Measurements from ENCODE around the gene AACS.
"Not testable (repeated sequence)": the region's sequence is repeated elsewhere in the genome, so short reads cannot be mapped to it uniquely, and the experiment has no call there.

Gene AACS

GRCh38 chr12:125065021-125065918 is at the start of gene AACS:
TSS of gene AACS (plus strand) at chr12:125065435. CDS start at chr12:125065585, 150 bp downstream.
- Mint-ChIP-seq H3K36me3 (ENCODE audit: low read depth) (peaks cover 1% of the 10 kb centered on the region), H3K4me3 (peak within 1 kb of the TSS; percentile 78), H3K4me1 (peaks cover 11% of the 10 kb centered on the region), H3K27me3 (peaks cover 11% of the 10 kb centered on the region), H3K27ac (peak within 1 kb of the TSS; percentile 71), H3K9me3 (no peaks in the 10 kb centered on the region)
- peak; percentile 80 for DNase-seq
- ATAC-seq, result peak; percentile 95

- Mint-ChIP-seq H3K4me1 (no peaks in the 10 kb centered on the region), H3K27ac (no peak overlapping the region), H3K4me3 (no peak overlapping the region), H3K9me3 (no peaks in the 10 kb centered on the region), H3K36me3 (ENCODE audit: low read depth) (peaks cover 31% of the 10 kb centered on the region), H3K27me3 (no peaks in the 10 kb centered on the region)
- ATAC-seq, result no peak
- DNase-seq, result no peak
These were observed 49.4 kb upstream of the AACS start for GRCh38 chr12:125015680-125016310.

GRCh38 chr12:125017801-125018200 is 47.4 kb upstream of the AACS start:
- Mint-ChIP-seq H3K4me3 (no peak overlapping the region), H3K27ac (no peak overlapping the region), H3K9me3 (no peaks in the 10 kb centered on the region), H3K4me1 (no peaks in the 10 kb centered on the region), H3K27me3 (no peaks in the 10 kb centered on the region), H3K36me3 (ENCODE audit: low read depth) (peaks cover 41% of the 10 kb centered on the region)
- no peak for ATAC-seq
- no peak for DNase-seq

- H3K4me3 Mint-ChIP-seq, result no peak overlapping the region
- no peak overlapping the region for H3K27ac Mint-ChIP-seq
- H3K36me3 Mint-ChIP-seq (ENCODE audit: low read depth), result peaks cover 41% of the 10 kb centered on the region
- H3K27me3 Mint-ChIP-seq, result no peaks in the 10 kb centered on the region
- H3K9me3 Mint-ChIP-seq, result no peaks in the 10 kb centered on the region
- H3K4me1 Mint-ChIP-seq, result no peaks in the 10 kb centered on the region
- DNase-seq (no peak), ATAC-seq (no peak)
These were observed 46.9 kb upstream of the AACS start for GRCh38 chr12:125018356-125018755.

- H3K36me3 Mint-ChIP-seq (ENCODE audit: low read depth), result peaks cover 43% of the 10 kb centered on the region
- H3K27ac Mint-ChIP-seq, result no peak overlapping the region
These were observed 44.1 kb upstream of the AACS start for GRCh38 chr12:125021096-125021495.

GRCh38 chr12:125021771-125022170 is 43.5 kb upstream of the AACS start:
- H3K36me3 Mint-ChIP-seq (ENCODE audit: low read depth), result peaks cover 42% of the 10 kb centered on the region
- H3K9me3 Mint-ChIP-seq, result no peaks in the 10 kb centered on the region
- no peak overlapping the region for H3K4me3 Mint-ChIP-seq
- no peaks in the 10 kb centered on the region for H3K27me3 Mint-ChIP-seq
- H3K27ac Mint-ChIP-seq, result no peak overlapping the region
- DNase-seq, result no peak
- ATAC-seq, result no peak
- no peaks in the 10 kb centered on the region for H3K4me1 Mint-ChIP-seq

More at GRCh38 chr12:125021096-125021495, 44.1 kb upstream of the AACS start:
- Mint-ChIP-seq H3K4me3 (no peak overlapping the region), H3K9me3 (no peaks in the 10 kb centered on the region), H3K4me1 (no peaks in the 10 kb centered on the region), H3K27me3 (no peaks in the 10 kb centered on the region)
- DNase-seq, result no peak
- no peak for ATAC-seq

- Mint-ChIP-seq H3K27me3 (no peaks in the 10 kb centered on the region), H3K27ac (no peak overlapping the region), H3K4me1 (no peaks in the 10 kb centered on the region), H3K36me3 (ENCODE audit: low read depth) (peaks cover 44% of the 10 kb centered on the region), H3K9me3 (no peaks in the 10 kb centered on the region), H3K4me3 (no peak overlapping the region)
- DNase-seq (no peak), ATAC-seq (no peak)
These were observed 42.2 kb upstream of the AACS start for GRCh38 chr12:125023065-125023464.

GRCh38 chr12:125024949-125025563 is 40.2 kb upstream of the AACS start:
- ATAC-seq (no peak), DNase-seq (no peak)
- Mint-ChIP-seq H3K27ac (no peak overlapping the region), H3K4me1 (no peaks in the 10 kb centered on the region), H3K36me3 (ENCODE audit: low read depth) (peaks cover 36% of the 10 kb centered on the region), H3K27me3 (no peaks in the 10 kb centered on the region), H3K4me3 (no peak overlapping the region), H3K9me3 (no peaks in the 10 kb centered on the region)

- no peak overlapping the region for H3K27ac Mint-ChIP-seq
- no peaks in the 10 kb centered on the region for H3K9me3 Mint-ChIP-seq
- peaks cover 33% of the 10 kb centered on the region for H3K36me3 Mint-ChIP-seq (ENCODE audit: low read depth)
- H3K4me3 Mint-ChIP-seq, result no peak overlapping the region
- no peaks in the 10 kb centered on the region for H3K4me1 Mint-ChIP-seq
- H3K27me3 Mint-ChIP-seq, result no peaks in the 10 kb centered on the region
- no peak for DNase-seq
- no peak for ATAC-seq
These were observed 39.5 kb upstream of the AACS start for GRCh38 chr12:125025606-125026235.

- H3K36me3 Mint-ChIP-seq (ENCODE audit: low read depth), result peaks cover 16% of the 10 kb centered on the region
- H3K27me3 Mint-ChIP-seq, result no peaks in the 10 kb centered on the region
- no peak overlapping the region for H3K4me3 Mint-ChIP-seq
- DNase-seq (no peak), ATAC-seq (no peak)
- no peaks in the 10 kb centered on the region for H3K4me1 Mint-ChIP-seq
- H3K27ac Mint-ChIP-seq, result no peak overlapping the region
- H3K9me3 Mint-ChIP-seq, result no peaks in the 10 kb centered on the region
These were observed 37.1 kb upstream of the AACS start for GRCh38 chr12:125028106-125028505.

GRCh38 chr12:125029761-125030358 is 35.4 kb upstream of the AACS start:
- Mint-ChIP-seq H3K27me3 (no peaks in the 10 kb centered on the region), H3K4me1 (no peaks in the 10 kb centered on the region), H3K36me3 (ENCODE audit: low read depth) (peaks cover 9% of the 10 kb centered on the region), H3K27ac (no peak overlapping the region), H3K9me3 (peaks cover under 1% of the 10 kb centered on the region), H3K4me3 (no peak overlapping the region)
- DNase-seq (no peak), ATAC-seq (no peak)

- H3K27ac Mint-ChIP-seq; H3K4me1 Mint-ChIP-seq; ATAC-seq; H3K4me3 Mint-ChIP-seq; H3K27me3 Mint-ChIP-seq; H3K36me3 Mint-ChIP-seq (ENCODE audit: low read depth); H3K9me3 Mint-ChIP-seq; DNase-seq: not testable (repeated sequence)
These were observed 33.8 kb upstream of the AACS start for GRCh38 chr12:125031471-125031870.

- H3K36me3 Mint-ChIP-seq (ENCODE audit: low read depth), result peaks cover 3% of the 10 kb centered on the region
- DNase-seq, result no peak
- no peak overlapping the region for H3K4me3 Mint-ChIP-seq
- ATAC-seq, result no peak
- H3K9me3 Mint-ChIP-seq, result peaks cover 5% of the 10 kb centered on the region
- no peaks in the 10 kb centered on the region for H3K27me3 Mint-ChIP-seq
- H3K27ac Mint-ChIP-seq, result no peak overlapping the region
- no peaks in the 10 kb centered on the region for H3K4me1 Mint-ChIP-seq
These were observed 32.6 kb upstream of the AACS start for GRCh38 chr12:125032466-125033152.

- Mint-ChIP-seq H3K4me3 (no peak overlapping the region), H3K4me1 (no peaks in the 10 kb centered on the region), H3K36me3 (ENCODE audit: low read depth) (peaks cover 3% of the 10 kb centered on the region), H3K27me3 (no peaks in the 10 kb centered on the region), H3K9me3 (peaks cover 5% of the 10 kb centered on the region), H3K27ac (no peak overlapping the region)
- no peak for DNase-seq
- no peak for ATAC-seq
These were observed 31.9 kb upstream of the AACS start for GRCh38 chr12:125033288-125033687.

Data from activated naive CD8-positive, alpha-beta T cell treated with anti-CD3 and anti-CD28 coated beads, Interleukin-2, amount 50 U/mL, for 24 hours (primary cell).